Kidney tubule cell (primary cell): ENCODE measurements around the gene EIF4E3.

ENCODE experiments used
- DNase-seq: peaks from one replicate; pipeline ENCODE4 v3.0.0-alpha.2; 2018; ENCODE audit warnings: low spot score

The EIF4E3 gene

GRCh38 chr3:71725271-71725991 is at the start of gene EIF4E3:
EIF4E3 (minus strand) TSS chr3:71725402; CDS start chr3:71725367, 35 bp downstream.
- DNase-seq: peak; percentile 51

DNA sequence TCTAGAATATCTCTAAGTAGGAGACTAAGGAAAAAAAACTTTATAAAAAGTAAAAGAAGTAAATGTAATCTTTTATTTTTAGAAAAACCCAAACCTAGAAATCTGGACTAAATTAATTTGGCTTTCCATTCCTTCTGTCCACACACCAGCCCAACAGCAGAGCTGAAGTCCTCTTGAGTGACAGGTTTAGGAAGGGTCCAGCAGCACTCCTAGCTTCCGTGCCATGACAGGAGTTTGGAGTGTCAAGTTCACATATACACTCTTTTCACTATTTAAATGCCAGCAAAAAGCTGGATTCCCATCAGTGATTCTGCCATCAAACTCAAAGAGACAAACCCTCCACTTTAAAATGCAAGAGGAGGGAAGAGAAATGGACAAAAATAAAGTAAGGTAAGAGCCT is 46.7 kb upstream of the EIF4E3 start:
- DNase-seq: no peak

GRCh38 chr3:71771126-71771525 is 45.9 kb upstream of the EIF4E3 start:
- no peak for DNase-seq

- DNase-seq: no peak
Measured at GRCh38 chr3:71763426-71763825, 38.2 kb upstream of the EIF4E3 start.

GRCh38 chr3:71760140-71760539 is 34.9 kb upstream of the EIF4E3 start:
- no peak for DNase-seq

- no peak for DNase-seq
Measured at GRCh38 chr3:71759401-71759800, 34.2 kb upstream of the EIF4E3 start.

DNA sequence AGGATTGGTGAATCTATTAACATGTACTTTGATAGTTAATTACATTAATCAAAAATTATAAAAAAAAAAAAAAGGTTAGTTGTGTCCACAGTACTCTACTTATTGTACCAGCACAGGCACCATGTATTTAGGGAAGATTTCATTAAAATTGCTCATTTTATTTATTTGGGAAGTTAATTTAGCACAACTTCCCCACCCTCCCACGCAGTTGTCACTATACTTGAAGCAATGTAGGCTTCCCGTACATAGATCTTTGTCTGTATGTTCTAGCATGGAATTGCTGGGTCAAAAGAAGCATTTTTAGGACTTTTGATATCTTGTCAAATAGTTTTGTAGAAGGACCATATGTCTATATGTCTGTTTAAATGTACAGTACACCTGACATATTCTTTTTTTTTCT is 32.9 kb upstream of the EIF4E3 start:
- DNase-seq: no peak

- DNase-seq: no peak
Measured at GRCh38 chr3:71754610-71755253, 29.5 kb upstream of the EIF4E3 start.

- peak; percentile 56 for DNase-seq
Measured at GRCh38 chr3:71753701-71754609, 28.8 kb upstream of the EIF4E3 start, which contains the start of gene GPR27. GPR27 (plus strand) TSS chr3:71753855; CDS start chr3:71754050, 195 bp downstream.

- DNase-seq: no peak
Measured at GRCh38 chr3:71752831-71753700, 27.9 kb upstream of the EIF4E3 start.

DNA sequence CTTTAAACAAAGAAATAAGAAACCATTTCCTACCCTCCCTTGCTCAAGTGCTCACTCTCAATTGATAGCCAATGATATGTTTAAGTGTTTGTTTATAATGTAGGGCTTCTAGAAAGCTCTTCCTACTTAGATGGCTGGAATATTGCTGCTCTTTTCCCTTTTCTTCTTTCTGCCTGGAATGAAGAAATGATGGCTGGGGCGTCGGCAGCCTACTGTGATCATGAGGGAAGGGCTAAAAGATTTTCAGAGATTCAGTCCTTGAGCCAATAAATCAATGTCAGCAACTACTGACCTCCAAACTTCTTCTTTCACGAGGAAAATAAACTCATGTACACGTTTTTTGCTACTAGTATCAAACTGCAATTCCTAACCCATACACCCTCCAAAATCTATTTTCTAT is 26.4 kb upstream of the EIF4E3 start:
- no peak for DNase-seq

GRCh38 chr3:71744738-71745137 is 19.5 kb upstream of the EIF4E3 start:
- no peak for DNase-seq

GRCh38 chr3:71742621-71743020 is 17.4 kb upstream of the EIF4E3 start:
- DNase-seq: no peak

DNA sequence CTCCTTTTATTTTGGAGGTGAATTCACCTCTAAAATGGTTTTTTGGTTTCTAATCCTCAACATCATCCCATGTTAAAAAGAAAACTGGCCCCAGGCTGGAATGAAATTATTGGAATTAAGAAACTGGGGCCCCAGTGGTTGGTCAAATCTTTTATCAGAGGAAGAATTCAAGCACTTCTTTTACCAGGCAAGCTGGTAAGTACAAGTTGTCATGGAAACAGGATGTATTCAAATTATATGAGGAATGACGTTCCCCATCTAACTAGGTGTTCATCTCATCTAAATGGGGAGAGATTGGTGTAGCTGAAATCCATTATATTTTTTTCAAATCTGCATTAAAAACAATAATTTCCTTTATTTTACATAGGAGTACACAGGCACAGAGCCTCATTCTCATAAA is 9.7 kb upstream of the EIF4E3 start:
- no peak for DNase-seq

- DNase-seq: no peak
Measured at GRCh38 chr3:71733319-71733718, 8.1 kb upstream of the EIF4E3 start.

DNA sequence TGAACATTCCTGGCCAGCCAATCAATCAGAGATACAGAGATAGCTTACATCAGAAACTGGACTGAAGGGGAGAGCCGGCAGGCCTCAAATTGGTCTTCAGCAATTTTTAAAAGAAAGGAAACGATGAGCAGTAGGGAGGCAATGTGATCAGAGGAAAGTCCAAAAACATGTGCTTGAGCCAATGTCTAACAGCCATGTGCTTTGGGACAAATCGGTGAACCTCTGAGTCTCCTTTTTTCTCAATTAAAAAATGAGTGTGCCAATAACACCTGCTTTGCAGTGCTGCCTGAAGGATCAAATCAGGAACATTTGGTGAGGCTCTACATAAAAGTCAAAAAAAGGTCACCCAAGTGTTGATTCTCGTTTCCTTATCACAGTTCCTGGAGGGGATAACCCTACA is 7.4 kb upstream of the EIF4E3 start:
- DNase-seq: no peak

DNA sequence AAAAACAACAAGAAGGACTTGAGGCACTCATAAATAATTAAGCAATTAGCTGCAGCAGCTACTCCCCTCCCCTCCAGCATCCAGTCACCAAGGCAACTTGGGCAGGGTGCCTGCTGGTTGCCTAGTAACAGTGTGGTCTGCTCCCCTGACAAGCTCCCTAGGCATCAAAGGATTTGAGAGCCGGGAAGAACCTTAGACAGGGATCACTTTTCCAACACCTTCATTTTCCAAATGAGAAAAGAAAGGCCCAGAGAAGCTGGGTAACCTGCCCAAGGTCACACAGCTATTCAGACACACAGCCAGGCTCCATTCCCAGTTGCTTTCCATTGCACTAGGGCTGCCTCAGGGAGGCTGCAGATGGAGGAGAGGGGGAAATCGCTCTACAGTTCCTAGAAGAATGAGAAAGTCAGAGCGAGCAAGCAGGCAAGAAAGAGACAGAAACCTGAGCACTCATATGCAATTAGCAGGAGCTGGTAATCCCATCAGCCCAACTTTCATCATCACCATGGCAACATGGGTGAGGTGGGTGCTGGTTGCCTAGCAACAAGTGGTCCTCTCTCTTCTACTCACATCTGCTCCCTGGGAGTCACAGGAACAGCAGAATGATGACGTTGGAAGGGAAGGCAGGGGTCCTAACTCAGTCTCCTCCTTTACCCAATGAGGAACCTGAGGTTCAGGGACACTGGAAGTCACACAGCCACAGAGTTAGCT is 3.6 kb upstream of the EIF4E3 start:
- no peak for DNase-seq

- DNase-seq: no peak
Measured at GRCh38 chr3:71726146-71726545, 944 bp upstream of the EIF4E3 start.

DNA sequence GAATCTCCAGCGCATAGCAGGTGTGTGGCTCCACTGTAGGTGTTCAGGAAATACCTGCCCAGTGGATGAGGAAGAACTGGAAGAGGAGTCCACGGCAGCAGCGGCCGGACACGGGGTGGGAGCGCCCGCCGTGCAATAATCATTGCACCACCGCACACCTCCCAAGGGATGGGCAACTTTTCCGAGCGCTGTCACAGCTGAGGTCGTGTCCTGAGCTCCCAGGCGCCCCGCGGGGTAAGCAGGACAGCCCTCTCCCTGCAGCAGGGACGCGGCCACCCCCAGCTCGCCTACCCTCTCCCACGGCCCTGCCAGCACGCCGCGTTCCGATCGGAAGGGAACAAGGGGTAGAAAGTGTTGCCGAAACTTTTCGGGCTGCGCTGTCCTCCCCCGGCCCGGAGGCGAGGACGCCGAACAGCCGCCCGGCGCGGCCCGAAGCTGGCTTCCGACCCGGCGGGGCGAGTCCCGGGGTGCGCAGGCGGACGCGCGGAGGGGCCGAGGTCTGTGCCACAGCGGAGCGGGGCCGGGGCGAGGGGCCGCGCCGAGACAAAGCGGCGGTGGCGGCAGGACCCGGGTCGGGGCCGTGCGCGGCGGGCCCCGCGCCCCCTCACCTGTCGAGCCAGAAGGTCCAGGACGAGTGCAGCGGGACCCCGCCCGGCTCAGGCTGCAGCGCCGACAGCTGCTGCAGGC is 475 bp downstream of the EIF4E3 start:
- peak; percentile 46 for DNase-seq

- DNase-seq: no peak
Measured at GRCh38 chr3:71724171-71724453, 1.1 kb downstream of the EIF4E3 start.
